HG03025 (cell line): ENCODE measurements around the gene ZNF385C.
"Not testable (repeated sequence)": the region's sequence is repeated elsewhere in the genome, so short reads cannot be mapped to it uniquely, and the experiment has no call there.

Experiments
- ATAC-seq: cut with Tn5 transposase; IDR thresholded peaks from one replicate; pipeline ENCODE4 v1.9.1; 2021; ENCODE audit warnings: mild to moderate bottlenecking, moderate library complexity; ENCODE audit not compliant: unreplicated experiment, low FRiP score

The ZNF385C gene, protein sequence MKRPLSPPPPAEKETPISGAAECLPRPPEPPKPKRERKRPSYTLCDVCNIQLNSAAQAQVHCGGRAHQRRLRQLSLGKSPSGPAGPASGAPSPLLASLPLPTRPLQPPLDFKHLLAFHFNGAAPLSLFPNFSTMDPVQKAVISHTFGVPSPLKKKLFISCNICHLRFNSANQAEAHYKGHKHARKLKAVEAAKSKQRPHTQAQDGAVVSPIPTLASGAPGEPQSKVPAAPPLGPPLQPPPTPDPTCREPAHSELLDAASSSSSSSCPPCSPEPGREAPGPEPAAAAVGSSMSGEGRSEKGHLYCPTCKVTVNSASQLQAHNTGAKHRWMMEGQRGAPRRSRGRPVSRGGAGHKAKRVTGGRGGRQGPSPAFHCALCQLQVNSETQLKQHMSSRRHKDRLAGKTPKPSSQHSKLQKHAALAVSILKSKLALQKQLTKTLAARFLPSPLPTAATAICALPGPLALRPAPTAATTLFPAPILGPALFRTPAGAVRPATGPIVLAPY

DNA sequence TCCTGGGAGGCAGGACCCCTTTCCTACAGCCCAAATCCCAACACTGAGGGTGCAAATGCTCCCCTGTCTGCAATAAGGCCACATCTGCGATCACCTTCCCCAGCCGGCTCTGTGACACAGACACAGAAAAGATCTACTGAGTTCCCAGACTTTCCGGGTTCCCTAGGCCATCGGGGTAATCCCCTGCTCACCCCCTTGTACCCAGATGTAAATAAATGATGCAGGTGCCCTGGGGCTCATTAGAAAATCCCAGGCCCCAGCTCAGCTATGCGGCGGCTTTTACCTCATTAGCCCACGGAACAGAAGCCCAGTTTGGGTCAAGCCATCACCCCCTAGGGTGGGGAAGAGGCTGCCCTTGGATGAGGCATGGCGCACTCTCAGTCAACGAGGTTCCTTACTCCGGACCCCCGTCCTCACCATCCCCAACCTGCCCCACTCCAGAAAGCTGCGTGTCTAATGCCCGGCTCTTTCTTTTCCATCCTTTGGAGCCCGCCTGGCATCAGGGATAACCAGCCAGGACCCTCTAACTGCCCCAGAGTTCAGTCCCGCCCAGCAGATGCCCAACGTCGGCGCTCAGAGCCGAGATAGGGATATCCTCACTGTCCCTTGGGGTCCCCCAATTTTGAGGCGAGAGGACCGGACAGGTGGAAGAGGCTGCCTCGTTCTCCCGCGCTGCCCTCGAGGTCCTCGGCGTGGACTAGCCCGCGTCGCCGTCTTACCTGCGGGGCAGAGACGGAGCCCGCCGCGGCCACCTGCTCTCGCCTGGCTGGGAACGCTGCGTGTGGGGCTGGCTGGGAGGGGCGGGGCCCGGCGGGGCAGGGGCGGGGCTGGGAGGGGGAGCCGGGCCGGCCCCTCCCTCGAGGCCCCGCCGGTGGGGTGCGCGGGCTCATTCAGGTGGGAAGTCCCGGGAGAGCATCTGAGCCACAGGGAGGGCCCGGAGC, at the start of gene ZNF385C:
ZNF385C (minus strand) TSS at position 783 of the 941 bp plus-strand sequence. CDS start 35,417 bp downstream, outside the sequence.
- ATAC-seq = no peak

- ATAC-seq = no peak
Observed at GRCh38 chr17:42146911-42147607, 48.8 kb upstream of the ZNF385C start.

DNA sequence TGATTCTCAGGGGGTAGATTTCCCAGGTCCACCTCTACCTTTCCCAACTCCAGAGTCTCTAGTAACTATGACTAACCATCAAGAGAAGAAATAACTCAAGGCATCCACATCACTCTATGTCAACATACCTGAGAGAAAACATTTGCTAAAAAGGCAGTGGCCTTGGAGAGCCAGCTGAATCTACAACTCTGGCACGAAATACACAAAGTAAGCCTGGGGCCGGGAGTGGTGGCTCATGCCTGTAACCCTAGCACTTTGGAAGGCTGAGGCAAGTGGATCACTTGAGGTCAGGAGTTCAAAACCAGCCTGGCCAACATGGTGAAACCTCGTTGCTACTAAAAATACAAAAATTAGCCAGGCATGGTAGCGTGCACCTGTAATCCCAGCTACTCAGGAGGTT, 44.9 kb upstream of the ZNF385C start:
- ATAC-seq = not testable (repeated sequence)

DNA sequence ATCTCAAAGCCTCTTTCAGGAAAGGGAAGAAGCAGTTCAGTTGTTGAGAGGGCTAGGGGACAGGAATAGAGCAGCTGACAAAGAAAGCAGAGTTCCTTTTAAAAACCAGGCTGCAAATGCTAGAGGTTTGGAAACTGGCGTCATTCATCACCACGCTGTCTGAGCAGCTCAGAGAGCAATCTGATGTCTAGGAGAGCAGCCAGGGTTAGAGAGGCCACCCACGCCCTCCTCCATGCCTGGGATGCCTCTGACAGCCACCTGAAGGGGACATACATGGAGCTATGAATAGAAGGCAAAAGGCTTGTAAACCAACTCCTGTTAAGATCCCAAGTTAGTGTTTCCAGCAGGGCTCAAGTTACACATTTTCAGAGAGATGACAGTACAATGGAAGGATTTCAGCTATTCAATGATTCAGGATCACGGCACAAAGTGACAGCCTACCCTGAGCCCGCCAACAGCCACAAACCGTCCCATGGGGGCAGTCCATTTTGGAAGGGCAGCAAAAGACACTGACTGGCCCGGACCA, 44.2 kb upstream of the ZNF385C start:
- ATAC-seq = no peak

DNA sequence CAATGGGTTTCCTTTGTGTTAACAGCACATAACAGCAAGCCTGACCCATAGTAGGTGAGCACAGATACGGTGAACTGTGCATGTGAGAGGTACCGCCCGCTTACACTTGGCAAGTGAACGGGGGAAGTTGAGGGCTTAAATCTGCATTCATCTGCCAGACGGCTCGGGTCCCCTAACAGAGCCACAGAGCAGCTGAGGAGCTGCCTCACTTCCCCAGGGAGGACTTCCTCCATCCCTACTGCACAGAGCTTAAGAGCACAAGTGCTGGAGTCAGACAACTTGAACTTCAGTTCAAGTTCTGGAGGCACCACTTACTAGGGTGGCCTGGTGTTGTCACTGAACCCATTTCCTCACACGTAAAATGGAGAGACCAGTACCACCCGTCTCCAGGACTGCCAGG, 43.1 kb upstream of the ZNF385C start:
- ATAC-seq = no peak

DNA sequence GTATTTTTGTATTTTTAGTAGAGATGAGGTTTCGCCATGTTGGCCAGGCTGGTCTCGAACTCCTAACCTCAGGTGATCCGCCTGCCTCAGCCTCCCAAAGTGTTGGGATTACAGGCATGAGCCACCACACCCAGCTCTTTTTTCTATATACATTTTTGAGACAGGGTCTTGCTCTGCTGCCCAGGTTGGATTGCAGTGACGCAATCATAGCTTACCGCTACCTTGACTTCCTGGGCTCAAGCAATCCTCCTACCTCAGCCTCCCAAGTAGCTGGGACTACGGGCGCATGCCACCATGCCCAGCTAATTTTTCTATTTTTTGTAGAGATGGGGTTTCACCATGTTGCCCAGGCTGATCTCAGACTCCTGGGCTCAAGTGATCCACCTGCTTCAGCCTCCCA, 42.4 kb upstream of the ZNF385C start:
- ATAC-seq = not testable (repeated sequence)

GRCh38 chr17:42138749-42139492, 40.6 kb upstream of the ZNF385C start:
- no peak for ATAC-seq

- ATAC-seq = no peak
Observed at GRCh38 chr17:42136654-42137051, 38.4 kb upstream of the ZNF385C start.

DNA sequence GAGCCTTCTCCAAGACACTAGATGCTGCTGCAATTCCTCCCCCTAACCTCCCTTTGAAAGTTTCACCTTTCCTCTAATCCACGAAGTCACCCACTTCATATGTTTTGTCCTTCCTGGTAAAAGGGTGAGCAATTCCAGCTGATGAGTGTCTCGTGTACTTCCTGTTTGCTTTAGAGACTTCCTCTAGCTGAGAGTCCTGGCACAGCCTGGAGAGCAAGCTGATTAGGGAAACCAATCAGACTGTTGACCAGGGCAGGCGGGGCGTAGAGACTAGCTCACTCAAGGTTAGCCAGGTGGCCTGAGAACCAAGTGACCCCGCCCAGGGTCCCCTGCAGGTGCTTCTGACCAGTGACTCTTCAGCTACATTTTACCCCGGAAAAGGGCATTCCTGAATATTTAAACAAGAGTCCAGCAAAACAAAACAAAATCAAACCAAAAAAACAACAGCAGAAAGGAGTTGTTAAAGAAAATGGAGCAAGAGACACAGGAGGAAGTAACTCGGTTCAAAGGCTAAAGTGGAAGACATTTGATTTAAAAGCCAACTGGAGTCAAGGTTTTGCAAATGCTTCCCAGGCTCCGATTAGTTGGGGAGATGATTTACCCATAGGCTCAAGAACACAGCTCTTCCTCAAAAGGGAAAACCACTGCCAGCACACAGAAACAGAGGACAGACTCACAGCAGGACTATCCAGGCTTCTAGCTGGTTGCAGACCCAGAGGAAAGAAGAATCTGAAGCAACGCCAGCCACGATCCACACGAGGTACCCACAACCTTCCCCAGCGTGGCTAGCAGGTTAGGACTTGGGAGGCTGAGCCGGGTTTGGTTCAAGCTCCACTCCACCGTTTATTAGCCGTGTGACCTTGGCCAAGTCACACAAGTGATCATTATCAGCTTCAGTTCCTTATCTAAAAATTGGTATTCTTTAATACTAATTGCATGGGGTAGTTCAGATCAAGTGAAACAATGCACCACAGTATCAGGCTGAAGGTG, 37.7 kb upstream of the ZNF385C start:
- ATAC-seq = no peak

DNA sequence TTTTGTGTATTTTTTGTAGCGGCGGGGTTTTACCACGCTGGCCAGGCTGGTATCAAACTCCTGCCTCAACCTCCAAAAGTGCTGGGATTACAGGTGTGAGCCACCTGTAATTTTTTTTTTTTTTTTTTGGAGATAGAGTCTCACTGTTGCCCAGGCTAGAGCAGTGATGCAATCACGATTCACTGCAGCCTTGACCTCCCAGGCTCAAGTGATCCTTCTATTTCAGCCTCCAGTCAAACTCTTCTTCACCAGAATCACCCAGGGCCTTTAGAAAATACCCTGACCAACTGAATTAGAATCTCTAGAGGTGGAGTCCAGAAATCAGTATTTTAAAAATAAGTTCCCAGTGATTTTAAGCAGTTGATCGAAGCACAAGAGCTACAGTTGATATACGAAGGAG, 36.9 kb upstream of the ZNF385C start:
- ATAC-seq = no peak

DNA sequence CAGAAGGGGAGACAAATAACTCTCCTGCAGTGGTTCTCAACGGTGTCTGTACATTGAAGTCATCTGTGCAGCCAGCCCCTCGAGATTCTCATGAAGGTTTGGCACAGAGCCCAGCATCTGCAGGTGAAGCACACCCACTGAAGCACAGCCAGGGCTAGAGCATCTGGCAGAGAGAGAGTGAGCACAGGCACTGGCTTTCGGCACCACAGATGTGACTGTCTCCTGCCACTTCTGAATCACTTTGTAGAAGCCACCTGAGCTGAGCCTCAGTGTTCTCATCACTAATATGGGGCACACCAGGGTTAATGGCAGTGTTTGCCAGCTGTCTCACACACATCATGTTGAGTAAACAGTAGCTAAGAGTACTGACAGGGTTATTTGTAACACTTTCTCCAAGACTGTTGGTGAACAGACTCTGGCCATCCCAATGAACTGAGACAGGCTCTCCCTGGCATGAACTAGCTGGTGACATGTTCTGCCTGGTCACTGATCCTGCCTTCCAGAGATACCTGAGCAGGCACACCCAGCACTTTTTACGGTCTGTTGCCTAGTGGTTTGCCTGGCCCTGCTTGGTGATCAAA, 35.3 kb upstream of the ZNF385C start:
- ATAC-seq = peak; percentile 47

- ATAC-seq = peak; percentile 14
Observed at GRCh38 chr17:42132941-42133340, 34.7 kb upstream of the ZNF385C start.

DNA sequence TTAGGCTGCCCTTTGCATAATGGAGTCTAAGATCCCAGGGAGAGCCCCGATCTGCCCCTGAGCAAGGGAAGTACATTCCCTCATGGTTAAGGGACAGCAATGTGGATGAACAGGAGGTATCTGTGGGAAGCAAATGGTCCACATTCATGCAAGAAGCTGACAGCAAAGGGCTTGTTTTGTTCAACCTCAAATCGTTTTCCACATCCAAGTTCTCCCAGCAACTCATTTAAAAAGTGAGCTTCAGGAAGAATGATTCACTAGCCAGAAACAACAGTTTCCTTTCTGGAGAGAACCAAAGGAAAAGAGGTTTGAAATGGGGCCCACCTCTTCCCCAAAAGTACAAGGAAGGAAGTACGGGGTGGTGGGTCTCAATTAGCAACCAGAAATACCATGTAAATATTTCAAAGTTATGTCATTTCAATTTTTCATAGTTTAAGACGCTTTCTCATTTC, 33.7 kb upstream of the ZNF385C start:
- no peak for ATAC-seq

GRCh38 chr17:42131232-42131631, 33.0 kb upstream of the ZNF385C start:
- ATAC-seq = no peak

GRCh38 chr17:42130310-42130936, 32.1 kb upstream of the ZNF385C start:
- no peak for ATAC-seq

DNA sequence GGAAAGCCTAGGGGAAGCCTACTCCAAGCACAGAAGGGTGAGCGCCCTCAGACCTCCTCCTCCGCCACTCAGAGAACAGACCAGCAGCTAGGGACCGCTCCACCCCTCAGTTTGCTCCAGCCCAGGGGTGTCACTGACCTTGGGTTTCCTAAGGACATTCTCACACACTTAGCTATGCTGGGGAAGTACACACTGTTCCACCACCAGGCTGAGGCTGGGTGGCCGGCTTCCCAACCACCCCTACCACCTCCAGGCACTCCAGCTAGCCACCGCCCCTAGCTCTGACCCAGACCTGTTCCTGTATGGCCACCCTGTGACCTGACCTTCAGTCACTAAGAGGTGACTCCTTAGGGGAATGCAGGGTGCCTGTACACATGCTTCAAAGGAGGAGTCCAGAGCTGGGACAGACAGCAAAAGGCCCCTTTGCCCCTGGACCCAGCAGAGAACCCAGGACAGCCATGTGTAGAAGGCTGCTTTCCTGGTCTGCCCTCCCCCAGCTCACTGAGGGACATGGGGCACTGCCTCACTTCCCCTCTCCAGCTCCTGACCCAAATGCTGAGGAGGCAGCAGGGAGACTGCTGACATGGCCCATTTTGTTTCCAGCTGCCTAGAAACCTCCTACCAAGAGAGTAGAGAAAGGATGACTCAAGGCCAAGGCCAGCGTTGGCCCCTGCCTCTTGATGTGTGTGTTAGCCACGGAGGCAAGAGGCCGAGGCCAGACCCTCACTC, 31.0 kb upstream of the ZNF385C start:
- ATAC-seq = no peak

DNA sequence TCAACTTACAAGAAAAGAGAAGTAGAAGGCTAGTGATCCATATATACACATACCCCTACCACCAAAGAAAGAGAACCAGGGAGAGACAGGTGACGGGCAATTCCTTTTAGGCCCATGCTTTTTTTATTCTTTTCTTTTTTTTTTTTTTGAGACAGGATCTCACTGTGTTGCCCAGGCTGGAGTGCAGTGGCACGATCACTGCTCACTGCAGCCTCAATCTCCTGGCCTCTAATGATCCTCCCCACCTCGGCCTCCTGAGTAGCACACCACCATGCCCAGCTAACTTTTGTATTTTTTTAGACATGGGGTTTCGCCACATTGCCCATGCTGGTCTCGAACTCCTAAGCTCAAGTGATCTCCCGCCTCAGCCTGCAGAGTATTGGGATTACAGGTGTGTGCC, 29.1 kb upstream of the ZNF385C start:
- ATAC-seq = no peak
